SKM-1 (cell line): ENCODE data around the gene XYLT1.
"Not testable (repeated sequence)": the region's sequence is repeated elsewhere in the genome, so short reads cannot be mapped to it uniquely, and the experiment has no call there.

ENCODE experiments used
- DNase-seq: peaks from one replicate; lab custom pipeline; 2025; ENCODE audit not compliant: unreplicated experiment; lab: John Stamatoyannopoulos, UW

The XYLT1 gene

GRCh38 chr16:17313793-17314547 is 156.8 kb downstream of the XYLT1 start:
- no peak for DNase-seq

GRCh38 chr16:17313085-17313611 is 157.6 kb downstream of the XYLT1 start:
- no peak for DNase-seq

GRCh38 chr16:17312094-17312710 is 158.6 kb downstream of the XYLT1 start:
- no peak for DNase-seq

DNA sequence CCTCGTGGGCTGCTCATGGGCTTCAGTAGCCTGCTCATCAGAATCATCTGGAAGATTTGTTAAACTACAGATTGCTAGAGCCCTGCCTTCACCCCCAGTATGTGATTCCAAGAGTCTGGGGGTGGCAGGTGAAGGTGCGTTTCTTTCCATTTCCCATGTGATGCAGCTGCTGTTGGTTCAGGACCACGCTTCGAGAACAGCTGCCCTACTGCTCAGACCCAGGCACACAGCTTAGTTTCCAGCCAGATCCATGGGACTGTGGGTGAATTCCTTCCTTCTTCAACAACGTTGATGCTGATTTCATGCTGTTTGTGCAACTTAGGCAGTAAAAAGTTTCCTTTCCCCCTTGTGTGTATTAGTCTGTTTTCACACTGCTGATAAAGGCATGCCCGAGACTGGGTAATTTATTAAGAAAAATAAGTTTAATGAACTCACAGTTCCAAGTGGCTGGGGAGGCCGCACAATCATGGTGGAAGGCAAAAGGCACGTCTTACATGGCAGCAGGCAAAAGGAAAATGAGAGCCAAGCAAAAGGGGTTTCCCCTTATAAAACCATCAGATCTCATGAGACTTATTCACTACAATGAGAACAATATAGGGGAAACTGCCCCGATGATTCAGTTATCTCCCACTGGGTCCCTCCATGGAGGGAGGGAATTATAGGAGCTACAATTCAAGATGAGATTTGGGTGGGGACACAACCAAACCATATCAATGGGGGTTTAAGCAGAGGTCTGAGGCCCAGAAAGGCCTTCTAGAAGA is 159.2 kb downstream of the XYLT1 start:
- DNase-seq = no peak

DNA sequence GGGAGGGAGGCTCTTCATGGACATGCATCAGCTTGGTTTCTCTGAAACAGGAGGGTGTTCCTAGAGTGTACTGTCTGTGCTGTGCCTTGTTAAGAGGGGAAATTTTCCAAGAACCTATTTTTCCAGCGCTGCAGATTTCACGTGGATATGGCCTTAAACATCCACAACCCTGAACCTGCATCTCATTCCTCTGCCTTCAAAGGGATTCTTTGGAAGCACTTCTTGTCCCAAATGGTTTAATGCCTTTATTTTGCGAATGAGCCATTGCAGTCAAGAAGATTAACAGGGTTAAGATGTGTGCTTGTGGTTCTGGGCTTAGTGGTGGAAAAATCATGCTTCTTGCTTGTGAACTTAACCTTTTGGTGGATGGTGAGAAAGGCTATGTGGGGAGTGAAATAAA is 161.2 kb downstream of the XYLT1 start:
- DNase-seq = no peak

- no peak for DNase-seq
Observed at GRCh38 chr16:17308186-17308585, 162.6 kb downstream of the XYLT1 start.

GRCh38 chr16:17307504-17307903 is 163.3 kb downstream of the XYLT1 start:
- DNase-seq = no peak

DNA sequence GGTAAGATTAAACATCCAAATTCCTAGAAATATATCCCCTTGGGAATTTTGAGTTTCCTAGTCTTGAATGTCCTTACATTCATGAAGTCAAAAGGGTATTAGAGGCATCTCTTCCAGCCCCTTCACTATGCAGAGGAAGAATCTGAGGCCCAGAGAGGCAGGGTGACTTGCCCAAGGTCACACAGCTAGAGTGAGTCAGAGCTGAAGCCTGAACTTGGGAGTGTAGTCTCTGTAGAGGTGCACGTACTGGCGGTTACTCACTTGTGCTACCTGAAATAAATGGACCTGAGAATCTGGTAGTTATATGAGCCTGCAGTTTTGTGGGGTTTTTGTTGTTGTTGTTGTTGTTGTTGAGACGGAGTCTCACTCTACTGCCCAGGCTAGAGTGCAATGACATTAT is 164.0 kb downstream of the XYLT1 start:
- DNase-seq = no peak

- DNase-seq = not testable (repeated sequence)
Observed at GRCh38 chr16:17306211-17306610, 164.5 kb downstream of the XYLT1 start.

GRCh38 chr16:17305694-17306093 is 165.1 kb downstream of the XYLT1 start:
- DNase-seq = no peak

- DNase-seq = no peak
Observed at GRCh38 chr16:17304491-17305119, 166.2 kb downstream of the XYLT1 start.

DNA sequence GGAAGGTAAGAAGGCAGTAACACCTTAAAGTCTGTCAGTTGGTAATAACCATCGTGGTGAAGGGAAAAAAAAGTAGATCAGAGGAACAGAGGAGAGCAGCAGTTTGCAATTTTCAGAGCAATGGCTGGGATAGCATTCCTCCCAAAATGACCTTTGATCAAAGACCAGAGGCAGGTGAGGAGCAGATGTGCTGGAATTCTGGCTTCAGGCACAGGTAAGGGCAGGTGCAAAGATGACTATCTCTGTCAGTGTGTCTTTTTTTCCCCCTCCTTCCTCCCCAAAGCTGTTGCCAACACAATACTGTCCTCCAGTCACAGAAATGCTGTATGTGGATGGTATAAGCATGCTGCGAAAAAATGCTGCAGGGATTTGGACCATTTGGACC is 166.7 kb downstream of the XYLT1 start:
- no peak for DNase-seq

GRCh38 chr16:17303101-17303500 is 167.7 kb downstream of the XYLT1 start:
- DNase-seq = no peak

- peak; percentile 64 for DNase-seq
Observed at GRCh38 chr16:17302620-17303019, 168.1 kb downstream of the XYLT1 start.

DNA sequence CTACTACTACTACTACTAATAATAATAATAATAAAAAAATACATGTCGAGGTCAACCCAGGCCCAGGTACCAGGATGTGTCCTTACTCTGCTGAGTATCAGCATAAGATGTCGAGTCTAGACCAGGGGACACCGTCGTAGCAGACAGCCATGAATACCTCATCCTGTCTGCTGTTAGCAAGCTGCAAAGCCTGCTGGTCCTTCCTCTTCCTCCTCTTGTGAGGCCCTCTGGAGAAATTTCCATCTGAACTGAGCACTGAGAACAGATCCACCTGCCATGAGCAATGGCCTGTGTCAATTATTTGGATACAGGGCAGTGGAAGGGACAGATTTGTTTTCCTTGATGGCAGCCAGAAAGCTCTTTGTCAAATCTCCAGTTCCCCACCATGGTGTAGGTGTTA is 168.5 kb downstream of the XYLT1 start:
- DNase-seq = peak; percentile 25

DNA sequence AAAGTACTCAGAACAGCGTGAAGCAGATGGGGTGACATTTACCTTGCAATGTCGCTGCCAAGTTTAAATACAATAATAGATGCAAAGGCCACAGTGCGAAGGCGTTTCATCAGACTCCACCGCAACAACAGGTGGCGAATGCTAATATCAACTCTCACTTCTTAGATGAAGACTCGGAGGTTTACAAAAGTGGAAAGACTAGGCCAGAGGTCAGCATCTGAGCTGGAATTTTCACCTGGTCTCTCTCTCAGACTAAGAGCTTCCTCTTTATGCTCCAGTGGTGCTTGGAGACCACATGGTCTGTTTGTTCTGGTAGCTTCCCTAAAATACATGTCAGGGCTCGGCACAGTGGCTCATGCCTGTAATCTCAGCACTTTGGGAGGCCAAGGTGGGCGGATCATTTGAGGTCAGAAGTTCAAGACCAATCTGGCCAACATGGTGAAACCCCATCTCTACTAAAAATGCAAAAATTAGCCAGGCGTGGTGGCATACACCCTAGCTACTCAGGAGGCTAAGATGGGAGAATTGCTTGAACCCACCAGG is 169.1 kb downstream of the XYLT1 start:
- peak; percentile 70 for DNase-seq

DNA sequence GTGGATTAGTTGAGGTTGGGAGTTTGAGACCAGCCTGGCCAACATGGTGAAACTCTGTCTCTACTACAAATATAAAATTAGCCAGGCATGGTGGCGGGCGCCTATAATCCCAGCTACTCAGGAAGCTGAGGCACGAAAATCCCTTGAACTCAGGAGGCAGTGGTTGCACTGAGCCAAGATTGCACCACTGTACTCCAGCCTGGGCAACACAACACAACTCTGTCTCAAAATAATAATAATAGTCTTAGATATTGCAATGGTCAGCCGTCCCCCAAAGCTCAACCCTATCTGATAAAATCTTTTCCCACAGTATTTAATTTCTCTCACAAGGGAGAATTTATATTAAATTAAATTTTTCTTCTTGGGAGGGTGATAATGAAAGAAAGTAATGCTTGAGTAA is 169.6 kb downstream of the XYLT1 start:
- DNase-seq = no peak

- DNase-seq = no peak
Observed at GRCh38 chr16:17299790-17300189, 171.0 kb downstream of the XYLT1 start.

DNA sequence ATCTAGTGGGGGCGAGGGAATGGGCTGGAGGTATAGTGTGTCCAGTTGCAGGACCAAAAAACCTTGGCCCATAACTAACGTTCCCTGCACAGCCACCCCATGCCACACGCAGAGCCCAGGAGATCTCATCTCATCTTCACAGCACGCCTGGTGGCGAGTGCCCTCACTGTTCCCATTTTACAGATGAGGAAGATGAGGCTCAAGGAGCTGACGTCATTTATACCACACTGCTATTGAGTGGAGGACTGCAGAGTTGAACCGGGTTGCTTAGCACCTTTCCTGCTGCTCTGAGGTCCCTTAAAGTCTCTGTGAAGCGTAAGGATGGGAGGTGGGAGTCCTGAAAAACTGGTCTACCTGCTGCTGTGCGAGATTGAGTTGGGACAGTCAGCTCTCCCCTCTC is 172.5 kb downstream of the XYLT1 start:
- DNase-seq = no peak

- DNase-seq = no peak
Observed at GRCh38 chr16:17296431-17296830, 174.3 kb downstream of the XYLT1 start.

DNA sequence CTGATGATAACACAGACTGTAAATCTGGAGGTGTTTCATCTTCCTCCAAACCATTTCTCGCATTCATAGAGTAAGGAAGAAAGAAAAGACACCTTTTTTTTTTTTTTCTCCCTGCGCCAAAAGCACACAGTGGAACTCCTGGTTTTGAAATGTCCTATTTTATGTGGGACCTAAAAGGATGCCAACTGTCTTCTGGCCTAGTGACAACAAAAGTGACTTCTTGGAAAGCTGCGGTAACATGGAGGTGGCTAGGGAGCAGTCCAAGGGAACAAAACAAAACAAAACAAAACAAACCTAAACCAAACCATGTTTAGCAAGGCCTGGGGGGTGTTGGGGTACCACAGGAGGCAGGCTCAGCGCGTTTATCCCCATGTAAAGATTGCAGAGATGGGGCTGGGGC is 174.8 kb downstream of the XYLT1 start:
- no peak for DNase-seq
